ENCODE measurements around the gene SCUBE2.
"Not testable (repeated sequence)": the region's sequence is repeated elsewhere in the genome, so short reads cannot be mapped to it uniquely, and the experiment has no call there.

SCUBE2 gene

GRCh38 chr11:9039863-9040262, 51.5 kb downstream of the SCUBE2 start:
- no peak for FAIRE-seq

GRCh38 chr11:9039198-9039597, 52.2 kb downstream of the SCUBE2 start:
- FAIRE-seq, result no peak

- FAIRE-seq, result no peak
Observed at GRCh38 chr11:9038541-9038940, 52.9 kb downstream of the SCUBE2 start.

- no peak for FAIRE-seq
Observed at GRCh38 chr11:9037963-9038362, 53.4 kb downstream of the SCUBE2 start.

GRCh38 chr11:9037046-9037780, 54.2 kb downstream of the SCUBE2 start:
- FAIRE-seq, result no peak

GRCh38 chr11:9030601-9031000, 60.8 kb downstream of the SCUBE2 start:
- no peak for FAIRE-seq

GRCh38 chr11:9029422-9029821, 62.0 kb downstream of the SCUBE2 start:
- FAIRE-seq, result no peak

GRCh38 chr11:9028581-9028980, 62.8 kb downstream of the SCUBE2 start:
- no peak for FAIRE-seq

GRCh38 chr11:9025101-9025850, 66.1 kb downstream of the SCUBE2 start:
- FAIRE-seq, result no peak

GRCh38 chr11:9022961-9023680, 68.3 kb downstream of the SCUBE2 start:
- no peak for FAIRE-seq

- FAIRE-seq, result no peak
Observed at GRCh38 chr11:9020916-9021315, 70.5 kb downstream of the SCUBE2 start.

GRCh38 chr11:9019861-9020260, 71.5 kb downstream of the SCUBE2 start:
- no peak for FAIRE-seq

- no peak for FAIRE-seq
Observed at GRCh38 chr11:9017773-9018172, 73.6 kb downstream of the SCUBE2 start.

GRCh38 chr11:9016916-9017642, 74.3 kb downstream of the SCUBE2 start:
- no peak for FAIRE-seq

- FAIRE-seq, result no peak
Observed at GRCh38 chr11:9015677-9016076, 75.7 kb downstream of the SCUBE2 start.

- no peak for FAIRE-seq
Observed at GRCh38 chr11:9014826-9015225, 76.6 kb downstream of the SCUBE2 start.

- no peak for FAIRE-seq
Observed at GRCh38 chr11:9013373-9013772, 78.0 kb downstream of the SCUBE2 start.

- not testable (repeated sequence) for FAIRE-seq
Observed at GRCh38 chr11:9009538-9009937, 81.9 kb downstream of the SCUBE2 start.

- no peak for FAIRE-seq
Observed at GRCh38 chr11:9008661-9009060, 82.7 kb downstream of the SCUBE2 start.

- no peak for FAIRE-seq
Observed at GRCh38 chr11:9008011-9008550, 83.3 kb downstream of the SCUBE2 start.

- no peak for FAIRE-seq
Observed at GRCh38 chr11:9005087-9005486, 86.3 kb downstream of the SCUBE2 start.

GRCh38 chr11:9004183-9004926, 87.0 kb downstream of the SCUBE2 start:
- no peak for FAIRE-seq
